ENCODE measurements around the gene PAK2. TPM values are rescaled to one million over a fixed set of nuclear protein-coding genes. Genes with fewer than 3 reads are reported as not detected.
"Not testable (repeated sequence)": the region's sequence is repeated elsewhere in the genome, so short reads cannot be mapped to it uniquely, and the experiment has no call there.

The PAK2 gene
- total RNA-seq, 1 donor from 2014 or later, result 48.1 TPM

DNA sequence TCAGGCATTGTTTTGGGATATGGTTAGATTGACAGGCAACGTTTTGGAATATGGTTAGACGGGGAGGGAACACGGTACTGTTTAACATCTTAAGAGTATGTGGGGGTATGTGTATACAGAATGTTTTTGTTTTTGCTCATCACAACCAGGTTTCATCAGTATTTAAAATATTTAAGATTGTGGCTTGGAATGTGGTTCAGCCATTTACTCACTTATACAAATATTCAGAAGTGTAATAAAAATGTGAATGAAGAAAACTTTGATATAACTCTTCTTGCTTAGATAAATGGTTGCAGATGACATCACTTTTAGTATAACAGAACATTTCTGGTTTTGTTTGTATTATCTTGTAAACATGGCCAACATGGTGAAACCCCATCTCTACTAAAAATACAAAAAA lies 3.9 kb upstream of the PAK2 start:
- FAIRE-seq, result no peak

DNA sequence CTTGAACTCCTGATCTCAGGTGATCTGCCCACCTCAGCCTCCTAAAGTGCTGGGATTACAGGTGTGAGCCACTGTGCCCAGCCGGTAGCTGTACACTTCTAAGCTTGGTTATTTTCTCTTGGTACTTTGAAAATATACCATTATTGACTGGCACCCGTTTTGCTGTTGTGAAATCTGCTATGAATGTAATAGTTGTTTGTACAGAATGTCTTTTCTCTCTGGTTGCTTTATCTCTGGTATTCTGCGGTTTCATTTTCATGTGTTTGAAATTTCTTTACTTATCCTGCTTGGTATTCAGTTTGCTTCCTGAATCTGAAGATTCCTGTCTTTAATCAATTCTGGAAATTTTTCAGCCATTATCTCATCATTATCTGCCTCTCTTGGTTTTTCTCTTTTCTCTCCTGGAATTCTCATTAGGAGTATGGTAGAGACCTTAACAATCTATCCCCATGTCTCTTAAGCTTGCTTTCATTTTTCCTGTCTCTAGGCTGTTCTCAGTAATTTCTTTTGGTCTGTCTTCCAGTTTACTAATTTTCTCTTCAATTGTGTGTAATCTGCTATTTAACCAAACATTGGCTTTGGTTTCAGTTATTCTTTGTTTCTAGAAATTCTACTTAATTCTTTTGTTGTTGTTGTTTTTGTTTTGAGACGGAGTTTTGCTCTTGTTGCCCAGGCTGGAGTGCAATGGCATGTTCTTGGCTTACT lies 2.8 kb upstream of the PAK2 start:
- DNase-seq (ENCODE audit: low spot score in 2 of 2) (no peak), FAIRE-seq (no peak)

More for the DNA sequence above, 3.9 kb upstream of the PAK2 start:
- no peak for DNase-seq (ENCODE audit: low spot score in 2 of 2)

DNA sequence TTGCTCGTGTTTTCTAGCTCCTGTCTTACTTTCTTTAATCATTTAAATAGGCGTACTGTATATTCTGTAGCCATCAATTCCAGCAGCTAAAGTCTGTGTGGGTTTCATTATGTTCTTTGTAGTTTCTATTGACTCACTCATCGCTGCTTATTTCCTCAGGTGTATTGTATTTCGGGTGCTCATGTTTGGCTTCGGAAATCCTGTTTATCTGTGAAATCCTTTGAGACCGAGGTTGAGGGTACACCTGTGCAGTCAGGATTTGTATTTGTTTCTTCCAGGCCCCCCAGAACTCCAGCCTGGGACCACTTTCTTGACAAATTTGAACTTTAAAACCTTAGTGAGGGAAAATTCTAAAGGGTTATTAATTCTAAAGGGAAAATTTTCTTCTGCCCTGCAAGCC lies 2.0 kb upstream of the PAK2 start:
- no peak for FAIRE-seq
- DNase-seq (ENCODE audit: low spot score in 2 of 2), result no peak

DNA sequence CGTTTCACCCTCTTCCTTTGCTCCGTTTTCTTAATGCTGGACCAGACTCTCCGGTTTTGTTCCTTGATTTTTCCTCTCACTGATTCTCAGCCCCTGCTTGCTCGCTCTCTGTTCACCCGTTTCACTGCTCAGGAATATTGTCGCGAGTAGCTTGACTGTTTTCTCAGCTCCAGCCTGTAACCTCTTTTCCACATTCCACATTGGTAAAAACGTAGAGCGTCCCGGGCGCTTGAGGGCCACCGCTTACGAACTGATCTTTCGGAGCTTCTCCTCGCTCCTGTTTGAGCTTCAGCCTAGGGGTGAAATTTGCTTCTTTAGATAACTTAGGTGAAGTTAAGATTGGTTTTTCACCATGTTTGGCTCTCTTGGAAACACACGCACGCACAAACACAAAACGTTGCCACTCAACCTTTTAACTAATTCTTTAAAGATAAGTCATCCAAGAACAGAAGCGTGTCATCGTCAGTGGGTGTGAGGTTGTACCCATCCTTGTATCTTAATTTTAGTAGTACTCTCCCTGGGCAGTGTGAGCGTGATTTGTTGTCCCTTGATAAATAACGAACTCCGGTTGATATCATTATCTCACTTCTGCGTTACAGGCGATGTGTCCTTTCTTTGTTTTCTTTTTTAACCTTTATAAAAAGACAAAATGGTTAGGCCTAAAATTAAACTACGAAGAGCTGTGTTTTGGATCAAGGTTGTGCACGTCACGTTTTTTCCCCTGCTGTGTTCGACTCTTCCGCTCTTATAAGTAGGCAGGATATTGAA lies 1.0 kb downstream of the PAK2 start:
- peak in 1 of 2 donors; percentile 21 for DNase-seq (ENCODE audit: low spot score in 2 of 2)
- FAIRE-seq, result no peak

DNA sequence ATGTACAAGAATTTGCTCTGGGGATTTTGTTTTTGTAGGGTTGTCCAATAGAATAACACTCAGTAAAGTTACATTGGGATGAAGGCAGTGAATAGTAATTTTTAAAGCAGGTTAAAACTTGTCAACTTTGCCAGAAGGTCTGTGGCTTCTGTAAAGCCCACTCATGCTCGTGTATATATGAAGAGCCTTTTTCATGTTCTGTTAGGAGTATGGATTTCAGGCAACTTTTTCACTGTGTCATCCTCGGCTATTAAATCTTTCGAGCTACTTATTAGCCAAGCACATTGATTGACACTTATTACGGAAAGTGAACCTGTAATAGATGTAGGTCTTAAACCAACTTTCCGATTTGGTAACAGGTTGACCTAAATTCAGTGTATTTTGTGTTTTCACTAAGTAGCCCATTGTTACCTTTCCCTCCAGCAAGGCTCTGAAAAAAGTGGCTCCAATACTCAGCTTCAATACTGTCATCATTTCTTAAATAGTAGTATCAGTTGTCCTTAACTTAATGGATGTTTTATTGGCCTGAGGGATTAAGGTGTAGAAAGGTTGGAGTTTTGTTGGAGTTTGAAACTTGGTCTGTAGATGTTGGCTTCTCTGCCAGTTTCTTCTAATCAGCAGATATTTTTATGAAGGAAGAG lies 1.7 kb downstream of the PAK2 start:
- DNase-seq (ENCODE audit: low spot score in 2 of 2) (no peak), FAIRE-seq (no peak)

DNA sequence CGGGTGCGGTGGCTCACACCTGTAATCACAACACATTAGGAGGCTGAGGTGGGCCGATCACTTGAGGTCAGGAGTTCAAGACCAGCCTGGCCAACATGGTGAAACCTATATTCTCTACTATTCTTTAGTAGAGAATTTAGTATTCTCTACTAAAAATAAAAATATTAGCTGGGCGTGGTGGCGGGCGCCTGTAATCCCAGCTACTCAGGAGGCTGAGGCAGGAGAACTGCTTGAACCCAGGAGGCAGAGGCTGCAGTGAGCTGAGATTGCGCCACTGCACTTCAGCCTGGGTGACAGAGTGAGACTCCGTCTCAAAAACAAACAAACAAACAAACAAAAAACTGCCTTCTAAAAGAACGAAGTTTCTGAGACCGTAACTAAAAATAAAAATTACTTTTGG lies 3.9 kb downstream of the PAK2 start:
- not testable (repeated sequence) for DNase-seq (ENCODE audit: low spot score in 2 of 2); FAIRE-seq

DNA sequence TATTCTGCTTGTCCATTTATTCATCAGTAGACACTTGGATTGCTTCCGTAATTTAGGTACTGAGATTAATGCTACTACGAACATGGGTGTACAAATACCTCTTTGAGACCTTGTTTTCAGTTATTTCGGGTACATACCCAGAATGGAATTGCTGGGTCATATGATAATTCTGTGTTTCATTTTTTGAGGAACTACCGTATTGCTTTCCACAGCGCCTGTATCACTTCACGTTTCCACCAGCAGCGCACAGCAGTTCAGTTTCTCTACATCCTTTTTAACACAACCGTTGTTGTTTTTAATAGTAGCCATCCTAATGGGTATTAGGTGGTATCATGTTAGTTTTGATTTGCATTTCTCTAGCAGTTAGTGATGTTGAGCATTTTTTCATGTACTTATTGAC lies 9.5 kb downstream of the PAK2 start:
- FAIRE-seq, result no peak
- DNase-seq (ENCODE audit: low spot score in 2 of 2), result no peak

DNA sequence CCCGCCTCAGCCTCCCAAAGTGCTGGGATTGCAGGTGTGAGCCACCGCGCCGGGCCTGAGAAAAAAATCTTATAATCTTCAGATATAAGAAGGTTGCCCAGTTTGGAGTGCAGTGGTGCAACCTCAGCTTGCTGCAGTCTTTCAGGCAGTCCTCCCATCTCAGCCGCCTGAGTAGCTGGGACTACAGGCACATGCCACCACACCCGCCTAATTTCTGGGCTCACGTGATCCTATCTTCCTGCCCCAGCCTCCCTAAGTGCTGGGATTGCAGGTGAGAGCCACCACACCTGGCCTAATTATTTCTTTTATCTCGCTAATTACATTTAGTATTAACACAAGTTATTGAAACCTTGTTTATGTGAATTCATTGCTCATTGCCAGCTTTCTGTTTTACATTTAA lies 13.5 kb downstream of the PAK2 start:
- FAIRE-seq (no peak), DNase-seq (ENCODE audit: low spot score in 2 of 2) (no peak)

DNA sequence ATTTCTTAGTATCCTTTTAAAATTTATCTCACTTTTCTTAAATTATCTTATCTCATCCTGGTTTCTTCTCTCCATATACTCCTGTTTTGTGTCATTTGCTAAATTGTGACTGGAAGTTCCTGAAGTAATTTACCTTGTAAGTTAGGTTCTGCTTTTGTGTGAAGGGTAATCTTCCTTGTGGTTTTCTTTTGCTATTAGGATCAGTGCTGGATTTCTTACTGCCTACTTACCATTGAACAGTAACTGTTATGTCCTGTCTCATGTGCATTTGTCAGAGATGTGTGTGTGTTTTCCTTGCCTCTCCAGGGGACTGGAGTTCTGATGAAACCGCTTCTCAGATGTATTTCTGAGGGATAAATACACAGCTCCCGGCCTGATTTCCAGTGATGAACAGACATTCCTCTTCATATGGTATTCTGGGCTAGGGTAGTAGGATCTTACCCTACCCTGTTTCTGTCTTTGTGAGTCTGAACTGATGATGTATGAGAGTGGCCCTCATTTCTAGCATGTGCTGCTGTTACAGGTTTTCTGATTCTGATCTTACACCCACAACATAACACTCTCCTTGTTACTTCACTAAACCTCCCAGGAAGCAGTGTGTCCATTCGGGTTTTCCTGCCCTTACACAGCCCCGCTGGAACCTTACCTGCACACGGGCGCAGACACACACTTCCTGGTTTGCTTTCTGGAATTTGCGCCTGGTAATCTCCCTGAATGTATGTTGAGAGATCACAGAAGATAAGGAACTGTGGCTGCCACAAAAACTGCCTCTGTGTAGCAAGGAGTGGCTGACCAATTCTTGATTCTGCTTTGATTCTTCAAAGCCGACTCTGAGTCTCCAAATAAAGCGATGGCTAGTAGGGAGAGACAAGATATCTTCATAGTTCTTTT lies 14.7 kb downstream of the PAK2 start:
- FAIRE-seq, result no peak

DNA sequence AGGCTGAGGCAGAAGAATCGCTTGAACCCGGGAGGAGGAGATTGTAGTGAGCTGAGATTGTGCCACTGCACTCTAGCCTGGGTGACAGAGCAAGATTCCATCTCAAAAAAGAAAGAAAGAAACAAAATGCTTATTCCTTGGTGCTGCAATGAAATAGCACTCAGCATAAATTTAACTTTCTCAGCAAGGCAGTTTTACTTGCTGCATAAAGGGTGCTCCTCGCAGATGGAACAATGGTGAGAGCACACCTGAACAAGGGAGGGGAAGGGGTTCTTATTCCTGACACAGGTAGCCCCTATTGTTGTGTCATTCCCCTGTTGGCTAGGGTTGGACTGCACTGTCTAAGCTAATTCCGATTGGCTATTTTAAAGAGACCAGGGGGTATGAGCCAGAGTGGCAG lies 17.1 kb downstream of the PAK2 start:
- DNase-seq (ENCODE audit: low spot score in 2 of 2) (no peak), FAIRE-seq (no peak)

More for the DNA sequence above, 14.7 kb downstream of the PAK2 start:
- no peak for DNase-seq (ENCODE audit: low spot score in 2 of 2)

DNA sequence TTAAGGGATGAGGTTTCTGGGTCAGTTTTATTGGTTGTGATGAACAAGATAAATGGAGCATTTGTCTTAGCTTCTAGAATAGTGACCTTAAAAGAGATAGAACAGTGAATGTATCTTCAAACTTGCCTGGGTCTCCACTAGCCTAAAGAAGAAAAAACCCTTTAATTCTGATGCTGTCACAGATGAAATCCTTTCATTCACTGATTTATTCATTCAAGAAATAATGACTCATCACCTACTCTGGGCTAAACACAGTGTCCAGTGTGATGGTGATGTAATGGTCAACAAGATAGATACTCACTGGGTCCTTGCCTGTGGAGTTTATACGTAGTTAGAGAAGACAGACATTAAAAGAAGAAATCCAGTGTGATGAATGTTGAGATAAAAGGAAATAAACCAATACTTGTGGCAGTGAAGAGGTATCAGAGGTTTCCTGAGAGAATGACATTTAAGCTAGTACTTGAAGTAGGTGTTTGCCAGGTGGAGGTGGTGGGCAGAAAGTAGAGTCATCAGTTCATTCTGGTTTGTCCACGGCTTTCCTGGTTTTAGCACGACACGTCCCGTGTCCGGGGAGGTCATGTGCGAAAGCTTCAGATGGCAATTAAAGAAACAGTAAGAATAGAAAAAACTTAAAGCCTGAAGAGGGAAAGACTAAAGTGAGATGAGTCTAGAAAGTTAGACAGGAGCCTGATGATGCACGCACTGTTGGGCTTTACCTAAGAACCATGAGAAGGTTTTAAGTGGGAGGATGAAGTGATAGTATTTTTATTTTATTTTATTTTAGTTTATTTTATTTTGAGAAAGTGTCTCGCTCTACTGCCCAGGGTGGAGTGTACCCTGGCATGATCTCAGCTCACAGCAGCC lies 18.5 kb downstream of the PAK2 start:
- FAIRE-seq (peak; percentile 55), DNase-seq (ENCODE audit: low spot score in 2 of 2) (peak in 1 of 2 donors; percentile 24)

DNA sequence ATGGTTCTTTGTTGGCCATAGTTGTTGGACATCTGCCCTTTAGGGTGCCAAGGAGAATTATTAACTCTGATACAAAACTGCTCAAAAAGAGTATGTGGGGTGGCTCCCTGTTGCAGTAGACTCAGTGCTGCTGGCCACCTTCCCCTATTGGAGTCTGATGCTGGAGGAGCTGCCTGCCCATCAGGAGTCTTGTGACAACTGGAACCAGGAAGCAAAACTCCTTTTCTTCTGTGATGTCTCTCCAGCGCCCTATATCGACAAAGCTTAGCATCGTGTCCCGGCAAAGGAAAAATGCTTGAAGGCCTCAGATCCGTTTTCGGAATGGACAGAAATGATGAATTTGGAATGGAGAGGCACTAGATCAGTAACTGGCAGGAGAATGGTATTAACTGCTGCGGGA lies 23.5 kb downstream of the PAK2 start:
- no peak for FAIRE-seq

DNA sequence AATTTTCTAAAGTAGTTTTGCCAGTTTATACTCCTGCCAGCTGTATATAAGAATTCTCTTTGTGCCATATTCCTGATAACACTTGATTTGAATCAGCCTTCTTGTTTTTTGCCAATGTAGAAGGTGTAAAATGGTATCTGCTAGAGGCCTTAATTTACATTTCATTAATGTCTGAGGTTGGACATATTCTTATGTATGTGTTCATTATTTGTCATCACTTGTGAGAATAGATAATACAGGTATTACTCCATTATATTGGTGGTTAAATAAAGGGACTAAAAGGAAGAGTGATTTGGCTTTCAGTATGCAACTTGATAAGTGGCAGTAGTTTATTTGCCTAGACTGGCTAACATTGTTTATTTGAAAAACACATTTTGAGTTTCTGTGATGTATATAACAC lies 25.8 kb downstream of the PAK2 start:
- FAIRE-seq, result no peak
- DNase-seq (ENCODE audit: low spot score in 2 of 2), result no peak

More for the DNA sequence above, 23.5 kb downstream of the PAK2 start:
- no peak for DNase-seq (ENCODE audit: low spot score in 2 of 2)

DNA sequence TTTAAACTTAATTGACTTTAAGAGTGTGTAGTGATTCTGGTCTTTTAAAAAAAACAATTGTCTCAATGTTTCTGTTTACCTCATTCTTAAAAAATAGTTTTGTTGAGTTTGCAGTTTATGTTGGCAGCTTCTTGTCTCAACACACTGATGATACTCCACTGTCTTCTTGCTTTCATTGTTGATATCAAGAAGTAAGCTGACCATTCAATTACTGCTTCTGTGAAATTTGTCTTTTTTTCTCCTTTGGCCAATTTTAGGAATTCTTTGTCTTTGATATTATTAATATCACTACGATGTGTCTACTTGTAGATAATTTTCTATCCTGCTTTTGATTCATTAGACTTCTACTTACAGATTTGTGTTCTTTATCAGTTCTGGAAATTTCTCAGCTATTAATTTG lies 31.4 kb downstream of the PAK2 start:
- FAIRE-seq, result no peak

DNA sequence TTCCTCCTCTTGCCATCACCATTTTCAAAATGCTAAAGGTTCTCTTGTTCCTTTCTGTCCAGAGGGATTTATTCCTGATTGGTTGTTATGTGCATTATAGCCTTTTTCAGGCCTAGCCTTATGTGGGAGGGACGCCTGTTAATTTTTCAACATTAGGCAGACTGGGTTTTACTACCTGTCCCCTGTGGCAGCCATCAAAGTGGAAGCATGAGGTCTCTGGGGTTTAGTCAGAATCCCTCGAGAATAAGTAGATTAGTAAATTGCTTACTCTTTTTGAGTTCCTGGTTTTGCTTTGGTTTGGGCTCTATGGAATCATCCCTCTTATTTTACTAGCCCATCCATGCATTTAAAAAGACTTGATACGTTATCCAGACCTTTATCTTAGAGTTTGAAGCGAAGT lies 32.4 kb downstream of the PAK2 start:
- DNase-seq (ENCODE audit: low spot score in 2 of 2) (no peak), FAIRE-seq (no peak)

More for the DNA sequence above, 31.4 kb downstream of the PAK2 start:
- DNase-seq (ENCODE audit: low spot score in 2 of 2), result no peak

DNA sequence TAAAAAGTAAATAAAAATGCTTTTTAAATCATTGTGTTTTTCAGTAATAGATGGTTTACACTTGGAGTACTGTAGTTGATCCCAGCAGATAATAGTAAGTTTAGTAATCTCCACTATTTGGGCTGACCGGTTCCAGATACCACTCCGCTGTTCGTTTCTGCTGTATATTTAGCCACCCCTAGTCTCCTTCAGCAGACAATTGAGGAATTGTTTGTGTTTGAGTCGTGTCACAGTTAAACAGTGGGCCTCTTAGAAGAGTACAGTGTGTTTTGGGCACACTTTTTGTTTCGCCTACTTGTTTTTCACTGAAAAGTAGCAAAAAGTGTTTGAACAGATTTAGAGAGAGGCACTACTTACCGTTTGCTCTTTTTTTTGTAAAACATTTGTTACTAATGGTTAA lies 33.2 kb downstream of the PAK2 start:
- DNase-seq (ENCODE audit: low spot score in 2 of 2), result no peak

DNA sequence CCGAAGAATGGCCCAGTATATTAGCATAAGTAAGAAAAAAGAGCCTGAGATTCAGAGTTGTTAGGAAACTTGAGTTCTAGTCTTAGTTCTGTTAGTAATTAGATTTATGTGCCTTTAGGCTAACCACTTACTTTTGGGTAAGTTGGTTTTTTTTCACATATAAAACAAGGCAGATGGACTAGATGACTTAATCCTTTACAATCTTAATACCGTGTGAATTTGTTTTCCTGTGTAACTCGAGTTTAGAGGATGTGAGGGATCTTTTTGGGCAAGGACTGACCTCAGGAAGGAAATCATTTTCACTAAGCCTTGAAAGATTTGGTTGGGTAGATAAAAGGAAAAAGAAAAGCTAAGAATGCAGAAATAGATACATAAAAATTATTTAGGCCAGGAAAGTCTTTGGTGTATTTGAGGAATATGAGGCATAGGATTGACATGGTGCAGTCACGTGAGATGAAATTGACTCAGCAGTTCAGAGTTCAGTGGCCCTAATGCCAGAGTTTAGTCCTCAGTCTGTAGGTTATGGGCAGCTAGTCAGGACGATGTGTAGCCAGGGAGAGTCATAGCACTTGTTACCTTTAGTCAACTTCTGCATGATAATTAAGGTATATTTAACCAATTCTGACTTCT lies 34.6 kb downstream of the PAK2 start:
- DNase-seq (ENCODE audit: low spot score in 2 of 2) (no peak), FAIRE-seq (no peak)

More for the DNA sequence above, 33.2 kb downstream of the PAK2 start:
- FAIRE-seq, result no peak

DNA sequence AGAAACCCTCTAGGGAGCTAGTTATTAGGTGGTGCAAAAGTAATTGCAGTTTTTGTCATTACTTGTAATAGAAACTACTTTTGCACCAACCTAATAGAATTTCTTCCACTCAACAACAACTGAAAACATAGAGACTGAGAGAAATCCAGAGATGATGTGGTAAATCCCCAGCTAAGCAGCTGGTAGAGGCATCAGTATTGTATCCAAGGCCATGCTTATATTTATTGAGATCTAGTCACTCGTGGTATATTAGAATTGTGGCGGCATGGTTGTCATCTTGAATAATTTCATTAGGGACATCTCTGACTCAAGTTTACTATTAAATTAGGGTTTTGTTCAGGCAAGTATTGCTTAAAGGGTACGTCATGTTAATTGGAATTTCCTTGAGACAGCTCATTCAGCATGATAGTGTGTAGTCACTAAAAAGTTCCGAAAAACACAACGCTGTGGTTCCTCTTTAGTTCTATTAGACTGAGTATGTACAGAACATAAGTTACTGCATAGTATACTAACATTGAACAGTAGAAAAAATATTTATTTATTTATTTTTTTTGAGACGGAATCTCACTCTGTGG lies 35.3 kb downstream of the PAK2 start:
- DNase-seq (ENCODE audit: low spot score in 2 of 2), result no peak
- FAIRE-seq, result no peak

DNA sequence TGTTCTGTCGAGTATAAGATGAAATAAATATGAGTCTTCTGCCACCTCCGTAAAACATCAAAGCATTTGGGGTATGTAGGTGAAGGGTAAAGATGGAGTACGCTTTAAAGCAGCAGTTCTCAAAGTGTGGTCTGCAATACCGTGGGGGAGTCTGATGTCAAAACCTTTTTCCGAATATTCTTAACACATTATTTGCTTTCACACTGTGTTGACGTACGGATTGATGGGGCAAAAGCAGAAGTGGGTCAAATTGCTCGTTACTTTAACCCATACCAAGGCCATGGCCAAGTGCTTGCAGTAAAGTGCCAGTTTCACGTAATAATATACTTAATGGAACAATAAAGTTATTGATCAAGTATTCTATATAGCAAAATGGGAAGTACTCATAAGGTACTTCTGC lies 36.3 kb downstream of the PAK2 start:
- FAIRE-seq, result no peak
- no peak for DNase-seq (ENCODE audit: low spot score in 2 of 2)

Data from frontal cortex (tissue), 4 donors.